H1 (cell line): ENCODE data around the gene GNB5. TPM values are rescaled to one million over a fixed set of nuclear protein-coding genes. Genes with fewer than 3 reads are reported as not detected.
"Not testable (repeated sequence)": the region's sequence is repeated elsewhere in the genome, so short reads cannot be mapped to it uniquely, and the experiment has no call there.

ENCODE experiments used
- CTCF ChIA-PET: fragments of 300-600 bp; sonication (Branson Sonifier 250); formaldehyde crosslinking; loops from one replicate; lab custom pipeline; 2021; ENCODE audit not compliant: partially characterized antibody; lab: Charles Lee
- POLR2A ChIA-PET: fragments of 300-600 bp; sonication (Branson Sonifier 250); formaldehyde crosslinking; loops from one replicate; lab custom pipeline; 2021; ENCODE audit warnings: inconsistent platforms; ENCODE audit not compliant: partially characterized antibody; lab: Charles Lee
- DNase-seq, 2 experiments: peaks; one replicate each; pipeline versions ENCODE4 v3.0.0 to v3.0.0-alpha.2; 2010 to 2022; ENCODE audit warnings: low spot score in 2 of 2, low read depth in 1 of 2, mixed read lengths in 1 of 2
- FAIRE-seq: peaks from 2 replicates; lab custom pipeline; 2011; peaks lifted over from hg19 to GRCh38; lab: Jason Lieb, UNC
- H2AFZ ChIP-seq: 2 replicates; pipeline ENCODE4 v1.8.1; 2012; ENCODE audit warnings: low read length, inconsistent platforms
- H2AK5ac ChIP-seq: 2 replicates; pipeline ENCODE4 v1.6.1; 2013; ENCODE audit warnings: low read depth, low read length
- H2BK120ac ChIP-seq: replicated peaks from 2 replicates; pipeline ENCODE3; 2013; ENCODE audit warnings: low read depth, low read length, inconsistent platforms
- H2BK12ac ChIP-seq: 2 replicates; pipeline ENCODE4 v1.6.1; 2013; ENCODE audit warnings: low read depth, low read length
- H2BK15ac ChIP-seq: 2 replicates; pipeline ENCODE4 v1.6.1; 2013; ENCODE audit warnings: low read length
- H2BK20ac ChIP-seq: 2 replicates; pipeline ENCODE4 v1.6.1; 2013; ENCODE audit warnings: low read length
- H2BK5ac ChIP-seq: 2 replicates; pipeline ENCODE4 v1.6.1; 2013; ENCODE audit warnings: low read depth, low read length
- H3K14ac ChIP-seq: 2 replicates; pipeline ENCODE4 v1.6.1; 2013; ENCODE audit warnings: inconsistent platforms; ENCODE audit not compliant: insufficient read length
- H3K18ac ChIP-seq: 2 replicates; pipeline ENCODE4 v1.6.1; 2013; ENCODE audit warnings: low read length; ENCODE audit errors: extremely low read depth
- H3K23ac ChIP-seq: 2 replicates; pipeline ENCODE4 v1.6.1; 2013; ENCODE audit warnings: inconsistent platforms; ENCODE audit not compliant: insufficient read length
- H3K23me2 ChIP-seq: 2 replicates; pipeline ENCODE4 v1.6.1; 2013; ENCODE audit warnings: low read depth, low read length
- H3K27ac ChIP-seq: 2 replicates; pipeline ENCODE4 v1.6.1; 2011; ENCODE audit warnings: low read depth, low read length, inconsistent platforms
- H3K27me3 ChIP-seq, 4 experiments: replicated peaks in 1 of 4; 1 replicate in 1 of 4; 2 replicates in 3 of 4; pipeline versions ENCODE4 v1.6.1 to v1.8.1; 2011 to 2013; ENCODE audit warnings: low read length in 3 of 4, mild to moderate bottlenecking in 3 of 4, inconsistent platforms in 2 of 4, mixed read lengths in 2 of 4, moderate library complexity in 1 of 4; ENCODE audit not compliant: control insufficient read depth in 3 of 4, insufficient read depth in 3 of 4; ENCODE audit errors: extremely low read depth in 1 of 4
- H3K36me3 ChIP-seq, 4 experiments: 2 replicates each; pipeline versions ENCODE4 v1.6.1 to v1.8.1; 2011 to 2013; ENCODE audit warnings: mild to moderate bottlenecking in 4 of 4, low read length in 3 of 4, moderate library complexity in 2 of 4, control low read depth in 1 of 4, inconsistent platforms in 1 of 4; ENCODE audit not compliant: insufficient read depth in 4 of 4, control insufficient read depth in 2 of 4
- H3K4ac ChIP-seq: replicated peaks from 2 replicates; pipeline ENCODE3; 2013; ENCODE audit warnings: low read length, low read depth, mixed read lengths, inconsistent platforms; ENCODE audit not compliant: insufficient read length
- H3K4me1 ChIP-seq, 4 experiments: replicated peaks in 1 of 4; 1 replicate in 1 of 4; 2 replicates in 3 of 4; pipeline versions ENCODE4 v1.6.1 to v1.8.1; 2011 to 2013; ENCODE audit warnings: low read length in 3 of 4, inconsistent platforms in 2 of 4, mixed read lengths in 1 of 4; ENCODE audit not compliant: insufficient read depth in 4 of 4, control insufficient read depth in 3 of 4
- H3K4me2 ChIP-seq, 2 experiments: 2 replicates each; pipeline versions ENCODE4 v1.6.1 to v1.8.1; 2011 to 2013; ENCODE audit warnings: low read depth in 2 of 2, low read length in 2 of 2, control low read depth in 1 of 2, inconsistent platforms in 1 of 2, mild to moderate bottlenecking in 1 of 2; ENCODE audit not compliant: insufficient read depth in 1 of 2
- H3K4me3 ChIP-seq, 4 experiments: fragments of 200-600, 300-600 bp in 1 of 4; sonication (generic), shearing (Covaris generic), sonication (Bioruptor Twin) in 1 of 4; 2 replicates each; pipeline versions ENCODE4 v1.5.1 to v1.8.1; 2011 to 2016; ENCODE audit warnings: low read length in 4 of 4, low read depth in 3 of 4, control low read depth in 2 of 4, inconsistent platforms in 2 of 4, mild to moderate bottlenecking in 2 of 4, mixed read lengths in 1 of 4, moderate library complexity in 1 of 4; ENCODE audit not compliant: insufficient read depth in 2 of 4; ENCODE audit errors: extremely low read depth in 1 of 4
- H3K56ac ChIP-seq: replicated peaks from 2 replicates; pipeline ENCODE3; 2013; ENCODE audit warnings: low read depth, mild to moderate bottlenecking, mixed read lengths, low read length, inconsistent platforms; ENCODE audit not compliant: insufficient read length
- H3K79me1 ChIP-seq: 2 replicates; pipeline ENCODE4 v1.6.1; 2013; ENCODE audit warnings: low read depth, low read length, control low read depth
- H3K79me2 ChIP-seq, 2 experiments: 2 replicates each; pipeline versions ENCODE4 v1.6.1 to v1.8.1; 2012 to 2013; ENCODE audit warnings: low read length in 2 of 2, mild to moderate bottlenecking in 2 of 2, inconsistent platforms in 1 of 2; ENCODE audit not compliant: insufficient read depth in 2 of 2, control insufficient read depth in 1 of 2
- H3K9ac ChIP-seq, 4 experiments: replicated peaks in 1 of 4; 1 replicate in 1 of 4; 2 replicates in 3 of 4; pipeline versions ENCODE4 v1.6.1 to v1.8.1; 2011 to 2013; ENCODE audit warnings: low read depth in 3 of 4, low read length in 3 of 4, control low read depth in 2 of 4, mild to moderate bottlenecking in 2 of 4, moderate library complexity in 2 of 4, inconsistent platforms in 1 of 4; ENCODE audit errors: extremely low read depth in 1 of 4
- H3K9me3 ChIP-seq, 2 experiments: 2 replicates each; pipeline versions ENCODE4 v1.6.1 to v1.8.1; 2012 to 2013; ENCODE audit warnings: mild to moderate bottlenecking in 2 of 2, moderate library complexity in 2 of 2, control low read depth in 1 of 2, inconsistent platforms in 1 of 2, low read depth in 1 of 2, low read length in 1 of 2, mixed read lengths in 1 of 2; ENCODE audit not compliant: insufficient read depth in 2 of 2
- H4K20me1 ChIP-seq, 2 experiments: replicated peaks in 1 of 2; 2 replicates each; pipeline versions ENCODE3 to v1.8.1; 2011 to 2013; ENCODE audit warnings: inconsistent platforms in 2 of 2, low read length in 2 of 2, mild to moderate bottlenecking in 1 of 2; ENCODE audit not compliant: insufficient read depth in 2 of 2, control insufficient read depth in 1 of 2
- H4K5ac ChIP-seq: 2 replicates; pipeline ENCODE4 v1.6.1; 2013; ENCODE audit warnings: low read length, low read depth, mixed read lengths, inconsistent platforms; ENCODE audit not compliant: insufficient read length
- H4K8ac ChIP-seq: 2 replicates; pipeline ENCODE4 v1.8.0; 2013; ENCODE audit warnings: mild to moderate bottlenecking, moderate library complexity, low read length, inconsistent platforms; ENCODE audit not compliant: insufficient read depth; ENCODE audit errors: extremely low read depth
- H4K91ac ChIP-seq: replicated peaks from 2 replicates; pipeline ENCODE3; 2013; ENCODE audit warnings: low read length, mixed read lengths, inconsistent platforms; ENCODE audit not compliant: insufficient read length
- WGBS, 2 experiments: shearing (Covaris generic) in 1 of 2; methylation state at CpG; one replicate each; pipeline versions ENCODE4 v1.1.6 to v1.1.7; 2013 to 2015; ENCODE audit warnings: low lambda C conversion rate in 2 of 2, mixed read lengths in 2 of 2, inconsistent platforms in 1 of 2, low coverage in 1 of 2, missing lambda C conversion rate in 1 of 2; ENCODE audit not compliant: insufficient replicate concordance in 2 of 2, insufficient coverage in 1 of 2, insufficient read length in 1 of 2; ENCODE audit errors: extremely low coverage in 1 of 2, missing lambda C conversion rate in 1 of 2; 5-methylcytosine and 5-hydroxymethylcytosine counted together
- polyA plus RNA-seq, 7 experiments: library from polyadenylated mRNA; depleted of rRNA in 3 of 7; stranded (reverse) in 5 of 7; unstranded in 2 of 7; fragments of >200 nt in 5 of 7; fragments of 200-250 nt in 2 of 7; gene quantifications; 1 replicate in 5 of 7; 2 replicates in 1 of 7; 4 replicates in 1 of 7; pipeline versions ENCODE4 v1.2.1 to v1.2.3, GENCODE V29; 2011 to 2013; ENCODE audit warnings: missing spikeins in 2 of 7, mixed read lengths in 2 of 7
- total RNA-seq: library from RNA; stranded (reverse); fragmentation: NEBNext Ultra II Directional; extraction: Animal tissue kit (Norgen Biotek cat#: 25700); gene quantifications from 2 replicates; pipeline ENCODE4 v1.2.1, GENCODE V29; 2021

The GNB5 gene
- total and polyA plus RNA-seq, 2 of the 8 experiments (the other 6 are each of a cell fraction or from before 2014, with no cell fraction given) = 21.7 to 42.5 TPM

- H3K56ac ChIP-seq, H3K23me2 ChIP-seq, H3K27ac ChIP-seq, H2AK5ac ChIP-seq, H4K20me1 ChIP-seq, H2BK15ac ChIP-seq, H3K23ac ChIP-seq, POLR2A ChIA-PET, H2BK12ac ChIP-seq, H3K79me1 ChIP-seq, H4K8ac ChIP-seq, DNase-seq, H3K27me3 ChIP-seq, H4K5ac ChIP-seq, H2BK120ac ChIP-seq, H3K18ac ChIP-seq, H3K14ac ChIP-seq, H3K4ac ChIP-seq, H2BK5ac ChIP-seq, H4K91ac ChIP-seq, H3K4me3 ChIP-seq, H3K4me2 ChIP-seq, H3K9me3 ChIP-seq, H3K79me2 ChIP-seq, H2AFZ ChIP-seq, H3K9ac ChIP-seq, H3K4me1 ChIP-seq, FAIRE-seq, H2BK20ac ChIP-seq: not testable (repeated sequence)
- CTCF ChIA-PET = interaction anchor here (0.6 to 3.1 kb wide), 9 partner anchors 7 to 495 kb away, joined by 3 to 23 read pairs (median 4); no protein-coding TSS in a partner anchor
- peaks cover 20 to 59% (median 47%) of the 10 kb centered on the region in 4 experiments; a peak in 7 of 8 replicates for H3K36me3 ChIP-seq
- WGBS, 2 experiments = 98% methylated on average over 13 of the region's 13 CpGs; no CpG with 5 or more reads in 1 of the 2 experiments
Measured at GRCh38 chr15:52238989-52239525, 47.9 kb upstream of the GNB5 start.
